CD4-positive, alpha-beta T cell treated with Interleukin-12 subunit alpha and Interleukin-12 subunit beta, for 1 hour (primary cell): ENCODE results near the gene MAPK1IP1L.
"Not testable (repeated sequence)": the region's sequence is repeated elsewhere in the genome, so short reads cannot be mapped to it uniquely, and the experiment has no call there.

Experiments
- DNase-seq: peaks from one replicate; pipeline ENCODE4 v3.0.0-alpha.2; 2020

The MAPK1IP1L gene

DNA sequence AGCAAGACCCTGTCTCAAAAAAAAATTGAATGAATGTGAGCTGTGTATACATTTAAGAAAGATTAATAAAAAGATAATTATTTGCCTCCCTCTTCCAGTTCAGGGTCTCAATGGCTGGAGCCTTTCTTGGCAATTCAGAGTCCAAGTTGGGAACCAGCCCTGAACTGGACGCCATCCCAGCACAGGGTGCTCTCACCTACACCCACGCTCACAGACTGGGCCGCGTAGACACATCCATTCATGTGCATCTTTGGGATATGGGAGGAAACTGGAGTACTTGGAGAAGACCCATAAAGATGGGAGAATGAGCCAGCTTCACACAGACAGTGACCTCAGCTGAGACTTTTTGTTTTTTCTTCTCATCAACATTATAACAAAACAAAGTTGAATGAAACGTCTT lies 6.5 kb downstream of the MAPK1IP1L start:
- DNase-seq: no peak

DNA sequence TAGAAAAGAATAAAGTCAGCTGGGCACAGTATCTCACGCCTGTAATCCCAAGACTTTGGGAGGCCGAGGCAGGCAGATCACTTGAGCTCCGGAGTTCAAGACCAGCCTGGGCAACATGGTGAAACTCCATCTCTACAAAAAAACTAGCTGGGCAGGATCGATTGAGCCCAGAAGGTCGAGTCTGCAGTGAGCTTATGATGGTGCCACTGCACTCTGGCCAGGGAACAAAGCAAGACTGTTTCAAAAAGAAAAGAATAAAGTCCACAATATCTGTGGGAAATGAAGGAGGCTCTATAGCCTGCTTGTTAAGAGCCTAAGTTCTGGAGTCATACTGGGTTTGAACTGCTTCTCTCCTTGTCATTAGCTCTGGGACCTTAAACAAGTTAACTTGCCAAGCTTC lies 7.9 kb downstream of the MAPK1IP1L start:
- no peak for DNase-seq

DNA sequence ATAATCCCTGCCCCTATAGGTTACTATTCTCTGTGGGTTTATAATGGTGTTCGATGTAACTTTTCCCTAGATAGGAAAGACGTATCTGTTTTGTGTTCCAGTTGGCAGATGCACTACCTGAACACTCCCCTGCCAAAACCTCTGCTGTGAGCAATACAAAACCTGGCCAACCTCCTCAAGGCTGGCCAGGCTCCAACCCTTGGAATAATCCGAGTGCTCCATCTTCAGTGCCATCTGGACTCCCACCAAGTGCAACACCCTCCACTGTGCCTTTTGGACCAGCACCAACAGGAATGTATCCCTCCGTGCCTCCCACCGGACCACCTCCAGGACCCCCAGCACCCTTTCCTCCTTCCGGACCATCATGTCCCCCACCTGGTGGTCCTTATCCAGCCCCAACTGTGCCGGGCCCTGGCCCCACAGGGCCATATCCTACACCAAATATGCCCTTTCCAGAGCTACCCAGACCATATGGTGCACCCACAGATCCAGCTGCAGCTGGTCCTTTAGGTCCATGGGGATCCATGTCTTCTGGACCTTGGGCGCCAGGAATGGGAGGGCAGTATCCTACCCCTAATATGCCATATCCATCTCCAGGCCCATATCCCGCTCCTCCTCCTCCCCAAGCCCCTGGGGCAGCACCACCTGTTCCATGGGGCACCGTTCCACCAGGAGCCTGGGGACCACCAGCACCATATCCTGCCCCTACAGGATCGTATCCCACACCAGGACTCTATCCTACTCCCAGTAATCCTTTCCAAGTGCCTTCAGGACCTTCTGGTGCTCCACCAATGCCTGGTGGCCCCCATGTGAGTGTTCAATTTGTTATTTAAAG lies 11.3 kb downstream of the MAPK1IP1L start:
- DNase-seq: no peak

DNA sequence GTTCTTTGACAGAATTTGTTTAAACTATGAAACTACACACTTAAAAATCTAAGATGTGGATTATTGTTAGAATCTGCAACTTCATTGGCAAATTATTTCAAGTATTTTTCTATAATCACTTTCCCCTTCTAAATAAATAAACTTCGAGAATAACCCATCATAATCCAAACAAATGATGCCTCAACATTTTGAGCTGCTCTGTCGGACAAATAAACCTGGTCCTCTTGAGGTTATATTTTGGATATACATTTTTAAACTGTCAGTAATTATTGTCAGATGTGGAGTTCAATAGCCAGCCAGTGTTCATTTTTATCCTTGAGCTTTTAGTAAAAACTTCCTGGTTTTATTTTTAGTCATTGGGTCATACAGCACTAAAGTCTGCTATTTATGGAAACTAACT lies 13.4 kb downstream of the MAPK1IP1L start:
- DNase-seq: not testable (repeated sequence)

- DNase-seq: no peak
These were observed 14.0 kb downstream of the MAPK1IP1L start for GRCh38 chr14:55065411-55065810.

GRCh38 chr14:55066223-55066622 lies 14.8 kb downstream of the MAPK1IP1L start:
- DNase-seq: no peak

- DNase-seq: no peak
These were observed 19.5 kb downstream of the MAPK1IP1L start for GRCh38 chr14:55070981-55071411.

- peak; percentile 36 for DNase-seq
These were observed 20.6 kb downstream of the MAPK1IP1L start for GRCh38 chr14:55071870-55072640.

DNA sequence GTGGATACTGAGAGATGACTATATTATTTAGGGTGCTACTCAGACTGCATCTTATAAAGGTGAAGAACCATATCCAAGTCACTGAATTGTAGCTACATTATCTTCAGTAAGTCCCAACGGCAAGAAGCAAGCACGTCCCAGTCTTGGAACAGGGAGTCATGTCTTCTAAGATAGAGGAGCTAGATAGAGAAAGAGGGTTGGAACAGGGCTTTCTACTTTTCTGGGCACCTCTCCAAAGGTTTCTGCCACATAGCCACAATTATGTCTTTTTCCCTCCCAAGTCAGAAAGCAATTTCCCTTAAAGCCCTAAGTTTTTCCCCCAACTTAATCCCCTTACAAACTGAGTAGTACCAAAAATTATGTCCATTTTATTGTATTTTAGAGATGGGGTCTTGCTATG lies 22.4 kb downstream of the MAPK1IP1L start:
- DNase-seq: no peak

GRCh38 chr14:55074662-55075061 lies 23.2 kb downstream of the MAPK1IP1L start:
- DNase-seq: no peak

DNA sequence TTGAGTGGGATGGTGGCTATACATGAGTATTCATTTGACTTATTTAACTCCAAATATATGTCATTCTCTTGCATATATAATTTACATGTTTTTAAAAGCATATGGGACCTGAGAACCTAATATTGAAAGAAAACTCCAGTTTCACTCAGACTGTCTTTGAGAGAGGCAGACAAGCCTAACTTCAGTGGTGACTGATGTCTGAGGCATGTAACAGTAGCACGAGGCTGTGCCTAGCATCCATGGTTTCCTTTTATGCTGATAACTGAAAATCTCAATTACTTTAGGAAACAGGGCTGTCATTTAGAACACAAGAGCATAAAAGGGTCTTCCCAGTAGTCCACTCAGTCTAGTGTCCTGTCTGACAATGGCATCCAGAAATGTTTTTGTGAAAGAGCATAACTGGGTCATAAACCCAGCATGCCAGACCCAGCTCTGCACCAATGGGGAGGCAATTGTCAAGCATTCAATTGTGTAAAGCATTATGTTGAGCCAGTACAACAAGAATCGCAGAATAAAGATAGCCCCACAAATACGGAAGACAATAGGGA lies 24.3 kb downstream of the MAPK1IP1L start:
- no peak for DNase-seq

DNA sequence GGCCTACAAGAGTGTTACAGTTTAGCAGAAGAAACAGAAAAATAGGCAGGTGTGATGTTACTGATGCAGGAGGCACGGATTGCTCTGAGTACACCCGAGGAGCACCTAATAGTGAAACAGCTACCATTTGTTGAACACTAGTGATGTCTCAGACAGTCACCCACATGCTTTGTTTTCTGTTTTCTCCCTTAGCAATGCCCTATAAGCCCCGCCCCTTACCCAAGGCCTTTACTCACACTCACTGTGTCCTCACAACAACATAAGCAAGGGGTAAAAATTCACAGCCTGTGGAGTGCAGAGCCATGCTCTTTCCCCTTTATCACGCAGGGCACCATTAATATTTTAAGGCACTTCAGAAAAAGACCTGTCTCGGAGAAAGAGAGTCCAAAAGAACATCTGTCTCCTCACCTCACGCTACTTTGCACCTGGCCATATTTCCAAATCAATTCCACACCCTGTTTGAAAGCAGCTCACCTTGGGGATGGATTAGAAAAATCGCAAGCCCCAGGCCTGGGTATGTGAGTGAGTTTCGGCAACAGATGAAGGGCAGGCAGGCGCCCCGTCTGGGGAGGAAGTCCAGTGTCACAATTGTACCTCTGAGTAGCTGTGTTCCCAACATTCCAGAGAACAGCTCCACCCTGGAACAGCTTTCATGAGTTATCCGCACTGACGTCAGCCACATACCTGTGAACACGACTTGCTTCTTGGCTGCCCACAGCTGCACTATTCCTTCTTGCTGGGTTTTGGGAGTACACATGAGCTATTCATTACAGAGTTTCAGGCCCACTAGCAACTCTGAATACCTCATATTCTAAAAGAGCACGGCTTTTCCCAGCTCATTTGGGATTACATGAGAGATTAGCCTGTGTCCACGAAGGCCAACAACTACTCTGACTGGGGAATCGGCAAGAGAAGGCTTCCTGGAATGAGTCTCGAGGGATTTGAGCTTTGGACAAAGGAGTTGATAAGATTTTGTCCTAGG lies 26.0 kb downstream of the MAPK1IP1L start:
- DNase-seq: no peak

- DNase-seq: not testable (repeated sequence)
These were observed 28.5 kb downstream of the MAPK1IP1L start for GRCh38 chr14:55079961-55080360.

DNA sequence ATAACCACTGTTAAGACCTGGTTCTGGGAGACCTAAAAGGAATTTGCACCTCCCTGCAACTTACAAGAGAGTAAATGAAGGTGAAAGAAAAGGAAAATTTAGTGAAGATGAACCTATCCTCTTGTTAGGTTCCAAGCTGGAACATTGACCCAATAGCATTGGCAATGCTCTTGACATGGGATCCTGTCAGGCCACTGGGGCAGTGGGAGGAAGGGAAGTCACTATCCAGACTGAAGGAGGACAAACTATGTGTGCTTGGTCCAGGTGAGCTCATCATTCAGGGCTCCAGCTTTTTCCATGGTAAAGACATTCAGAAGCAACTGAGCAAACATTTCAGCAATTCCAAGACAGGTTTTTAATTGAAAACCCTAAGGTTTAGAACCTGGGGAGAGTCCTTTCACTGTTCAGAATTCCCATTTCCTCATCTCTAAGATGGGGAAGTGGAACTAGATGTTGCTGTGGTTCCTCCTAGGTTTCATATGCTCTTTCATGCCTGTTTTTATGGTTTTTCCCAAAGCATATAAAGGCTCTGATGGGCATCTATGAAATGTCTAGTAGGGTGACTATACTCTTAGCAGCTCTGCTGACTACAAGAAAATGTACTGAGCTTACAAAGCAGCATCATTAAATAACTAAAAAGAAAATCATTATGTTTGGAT lies 33.1 kb downstream of the MAPK1IP1L start:
- no peak for DNase-seq

DNA sequence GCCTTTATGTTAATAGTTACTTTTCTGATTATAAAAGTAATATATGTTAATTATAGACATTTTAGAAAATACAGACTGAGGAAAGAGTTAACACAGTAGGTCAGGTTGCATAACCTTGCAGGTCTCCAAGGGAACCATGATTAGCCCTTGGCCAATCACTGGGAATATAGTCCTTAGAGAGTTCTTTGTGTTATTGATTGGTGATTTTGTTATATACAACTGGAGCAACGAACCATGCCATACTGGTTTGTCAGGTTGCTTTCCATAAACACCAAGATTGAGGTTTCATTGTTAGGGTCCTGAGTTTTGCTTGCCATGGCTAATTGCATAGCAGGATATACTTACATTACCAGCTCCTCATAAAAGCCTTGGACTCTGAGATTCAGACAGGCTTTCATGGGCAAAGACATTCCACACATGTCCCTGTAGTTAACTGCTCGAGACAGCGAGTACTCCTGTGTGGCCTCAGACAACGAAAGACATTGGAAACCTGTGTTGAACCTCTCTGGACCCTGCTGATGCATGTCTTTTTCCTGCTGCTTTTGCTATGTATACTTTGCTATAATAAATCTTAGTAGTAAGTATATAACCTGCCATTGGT lies 33.7 kb downstream of the MAPK1IP1L start:
- no peak for DNase-seq

GRCh38 chr14:55086938-55087337 lies 35.5 kb downstream of the MAPK1IP1L start:
- no peak for DNase-seq

DNA sequence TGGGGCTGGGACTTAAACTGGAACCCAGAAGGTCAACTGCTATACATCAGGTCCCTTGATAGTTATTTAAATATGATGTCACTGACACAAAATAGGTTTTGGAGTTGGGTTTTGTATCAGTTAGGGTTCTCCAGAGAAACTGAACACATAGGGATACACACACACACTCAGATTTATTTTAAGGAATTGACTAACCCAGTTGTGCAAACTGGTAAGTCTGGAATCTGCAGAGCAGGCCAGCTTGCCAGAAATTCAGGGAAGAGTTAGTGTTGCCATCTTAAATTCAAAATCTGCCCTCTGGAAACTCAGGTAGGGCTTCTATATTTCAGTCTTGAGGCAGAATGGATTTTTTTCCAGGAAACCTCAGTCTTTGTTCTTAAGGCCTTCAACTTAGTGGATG lies 36.9 kb downstream of the MAPK1IP1L start:
- no peak for DNase-seq

GRCh38 chr14:55092341-55092740 lies 40.9 kb downstream of the MAPK1IP1L start:
- DNase-seq: no peak

- no peak for DNase-seq
These were observed 43.1 kb downstream of the MAPK1IP1L start for GRCh38 chr14:55094292-55095157.

- peak; percentile 43 for DNase-seq
These were observed 46.6 kb downstream of the MAPK1IP1L start for GRCh38 chr14:55097881-55098560.
